OCI-LY1 (cell line): ENCODE data around the gene WFDC1.
A peak's percentile ranks its signal among the peaks of the same experiment; 100 is the strongest.

Experiments used
- EZH2 ChIP-seq: fragments of 200-600 bp; sonication (generic), shearing (Covaris generic); IDR thresholded peaks from 2 replicates; pipeline ENCODE4 v1.8.0; 2017; ENCODE audit warnings: borderline replicate concordance, mixed run types, mild to moderate bottlenecking, antibody characterized with exemption, low read length, moderate library complexity, mixed read lengths
- TF ChIP-seq, protein P1 (sequence below): fragments of 200-600 bp; sonication (generic), shearing (Covaris generic); IDR thresholded peaks from 2 replicates; pipeline ENCODE4 v1.5.1; 2017; ENCODE audit warnings: mild to moderate bottlenecking, antibody characterized with exemption, low read length, moderate library complexity, mixed read lengths

GRCh38 chr16:84308120-84308519 is 13.4 kb downstream of the WFDC1 start:
- TF ChIP-seq, protein P1, sequence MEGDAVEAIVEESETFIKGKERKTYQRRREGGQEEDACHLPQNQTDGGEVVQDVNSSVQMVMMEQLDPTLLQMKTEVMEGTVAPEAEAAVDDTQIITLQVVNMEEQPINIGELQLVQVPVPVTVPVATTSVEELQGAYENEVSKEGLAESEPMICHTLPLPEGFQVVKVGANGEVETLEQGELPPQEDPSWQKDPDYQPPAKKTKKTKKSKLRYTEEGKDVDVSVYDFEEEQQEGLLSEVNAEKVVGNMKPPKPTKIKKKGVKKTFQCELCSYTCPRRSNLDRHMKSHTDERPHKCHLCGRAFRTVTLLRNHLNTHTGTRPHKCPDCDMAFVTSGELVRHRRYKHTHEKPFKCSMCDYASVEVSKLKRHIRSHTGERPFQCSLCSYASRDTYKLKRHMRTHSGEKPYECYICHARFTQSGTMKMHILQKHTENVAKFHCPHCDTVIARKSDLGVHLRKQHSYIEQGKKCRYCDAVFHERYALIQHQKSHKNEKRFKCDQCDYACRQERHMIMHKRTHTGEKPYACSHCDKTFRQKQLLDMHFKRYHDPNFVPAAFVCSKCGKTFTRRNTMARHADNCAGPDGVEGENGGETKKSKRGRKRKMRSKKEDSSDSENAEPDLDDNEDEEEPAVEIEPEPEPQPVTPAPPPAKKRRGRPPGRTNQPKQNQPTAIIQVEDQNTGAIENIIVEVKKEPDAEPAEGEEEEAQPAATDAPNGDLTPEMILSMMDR, result peak; percentile 52; the same call in 1 of the 2 replicates
- no peak for TF ChIP-seq EZH2
